ENCODE data around the gene MAP3K21.

MAP3K21 gene

GRCh38 chr1:233326811-233327650, 493 bp upstream of the MAP3K21 start:
- FAIRE-seq: no peak

GRCh38 chr1:233328142-233328921, 808 bp downstream of the MAP3K21 start:
- FAIRE-seq: no peak

- FAIRE-seq: no peak
These were observed 4.4 kb downstream of the MAP3K21 start for GRCh38 chr1:233331676-233332519.

- FAIRE-seq: no peak
These were observed 5.6 kb downstream of the MAP3K21 start for GRCh38 chr1:233333086-233333485.

- FAIRE-seq: no peak
These were observed 6.6 kb downstream of the MAP3K21 start for GRCh38 chr1:233334092-233334491.

- no peak for FAIRE-seq
These were observed 9.3 kb downstream of the MAP3K21 start for GRCh38 chr1:233336554-233337456.

- FAIRE-seq: no peak
These were observed 10.0 kb downstream of the MAP3K21 start for GRCh38 chr1:233337505-233337904.

GRCh38 chr1:233338102-233338501, 10.6 kb downstream of the MAP3K21 start:
- FAIRE-seq: no peak

GRCh38 chr1:233340031-233340555, 12.6 kb downstream of the MAP3K21 start:
- no peak for FAIRE-seq

GRCh38 chr1:233340966-233341516, 13.5 kb downstream of the MAP3K21 start:
- FAIRE-seq: no peak

- FAIRE-seq: no peak
These were observed 14.6 kb downstream of the MAP3K21 start for GRCh38 chr1:233342086-233342485.

GRCh38 chr1:233343262-233343661, 15.7 kb downstream of the MAP3K21 start:
- no peak for FAIRE-seq

GRCh38 chr1:233347338-233347737, 19.8 kb downstream of the MAP3K21 start:
- FAIRE-seq: no peak

- no peak for FAIRE-seq
These were observed 21.6 kb downstream of the MAP3K21 start for GRCh38 chr1:233349137-233349536.

GRCh38 chr1:233354983-233355382, 27.5 kb downstream of the MAP3K21 start:
- no peak for FAIRE-seq

GRCh38 chr1:233355841-233356704, 28.5 kb downstream of the MAP3K21 start:
- no peak for FAIRE-seq

- no peak for FAIRE-seq
These were observed 29.1 kb downstream of the MAP3K21 start for GRCh38 chr1:233356705-233356987.

GRCh38 chr1:233357595-233358397, 30.3 kb downstream of the MAP3K21 start:
- no peak for FAIRE-seq

GRCh38 chr1:233359431-233359830, 31.9 kb downstream of the MAP3K21 start:
- FAIRE-seq: no peak

- FAIRE-seq: no peak
These were observed 32.4 kb downstream of the MAP3K21 start for GRCh38 chr1:233359905-233360304.

Measured in endometrium (tissue), 2 donors.